OCI-LY1 (cell line): Measurements from ENCODE around the gene GRAP2.
"Not testable (repeated sequence)": the region's sequence is repeated elsewhere in the genome, so short reads cannot be mapped to it uniquely, and the experiment has no call there.

Experiments
- CTCF ChIP-seq: fragments of 200-600 bp; sonication (generic), shearing (Covaris generic); IDR thresholded peaks from 2 replicates; pipeline ENCODE4 v1.5.1; 2017; ENCODE audit warnings: mild to moderate bottlenecking, antibody characterized with exemption, low read length, moderate library complexity, mixed read lengths
- EZH2 ChIP-seq: fragments of 200-600 bp; sonication (generic), shearing (Covaris generic); IDR thresholded peaks from 2 replicates; pipeline ENCODE4 v1.8.0; 2017; ENCODE audit warnings: borderline replicate concordance, mixed run types, mild to moderate bottlenecking, antibody characterized with exemption, low read length, moderate library complexity, mixed read lengths

GRCh38 chr22:39904024-39904423, 3.1 kb downstream of the GRAP2 start:
- not testable (repeated sequence) for TF ChIP-seq CTCF, EZH2
